ENCODE data around the gene SPAG4.

The SPAG4 gene

DNA sequence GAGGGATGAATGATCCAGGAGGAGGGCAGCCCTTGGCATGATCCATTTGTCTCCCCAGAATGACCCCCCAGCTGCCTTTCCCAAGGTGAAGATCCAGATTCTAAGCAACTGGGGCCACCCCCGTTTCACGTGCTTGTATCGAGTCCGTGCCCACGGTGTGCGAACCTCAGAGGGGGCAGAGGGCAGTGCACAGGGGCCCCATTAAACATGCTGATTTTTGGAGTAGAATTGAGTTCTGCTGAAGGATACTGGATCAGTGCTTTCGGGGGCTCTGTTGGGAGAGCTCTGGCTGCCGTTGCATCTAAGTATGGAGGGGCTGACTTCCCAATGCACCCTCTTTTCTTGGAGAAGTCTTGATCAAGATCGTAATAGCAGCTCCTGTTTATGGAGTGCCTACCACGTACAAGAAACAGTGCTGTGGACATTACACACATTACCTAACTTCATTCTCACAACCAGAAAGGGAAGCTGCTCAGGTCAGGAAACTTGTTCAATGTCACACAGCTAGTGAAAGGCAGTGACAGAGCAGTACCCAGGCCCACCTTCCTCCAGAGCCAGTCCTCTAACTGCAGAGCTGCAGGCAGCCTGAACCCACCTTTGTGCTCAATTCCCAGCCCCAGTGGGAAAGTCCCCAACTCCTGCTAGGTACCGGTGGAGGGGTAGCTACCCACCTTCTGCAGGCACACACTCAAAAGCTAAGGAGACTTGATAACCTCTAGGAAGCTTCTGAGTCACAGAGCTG, 5.4 kb downstream of the SPAG4 start:
- DNase-seq (ENCODE audit: low spot score): no peak
- in situ Hi-C loops (cut with MboI; ENCODE audit: low pct_unique_long_range_greater_than_20kb, low sequenced_read_pairs, unreplicated experiment): no loop called here
- TF ChIP-seq, protein P1, sequence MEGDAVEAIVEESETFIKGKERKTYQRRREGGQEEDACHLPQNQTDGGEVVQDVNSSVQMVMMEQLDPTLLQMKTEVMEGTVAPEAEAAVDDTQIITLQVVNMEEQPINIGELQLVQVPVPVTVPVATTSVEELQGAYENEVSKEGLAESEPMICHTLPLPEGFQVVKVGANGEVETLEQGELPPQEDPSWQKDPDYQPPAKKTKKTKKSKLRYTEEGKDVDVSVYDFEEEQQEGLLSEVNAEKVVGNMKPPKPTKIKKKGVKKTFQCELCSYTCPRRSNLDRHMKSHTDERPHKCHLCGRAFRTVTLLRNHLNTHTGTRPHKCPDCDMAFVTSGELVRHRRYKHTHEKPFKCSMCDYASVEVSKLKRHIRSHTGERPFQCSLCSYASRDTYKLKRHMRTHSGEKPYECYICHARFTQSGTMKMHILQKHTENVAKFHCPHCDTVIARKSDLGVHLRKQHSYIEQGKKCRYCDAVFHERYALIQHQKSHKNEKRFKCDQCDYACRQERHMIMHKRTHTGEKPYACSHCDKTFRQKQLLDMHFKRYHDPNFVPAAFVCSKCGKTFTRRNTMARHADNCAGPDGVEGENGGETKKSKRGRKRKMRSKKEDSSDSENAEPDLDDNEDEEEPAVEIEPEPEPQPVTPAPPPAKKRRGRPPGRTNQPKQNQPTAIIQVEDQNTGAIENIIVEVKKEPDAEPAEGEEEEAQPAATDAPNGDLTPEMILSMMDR (IDR thresholded peaks at IDR 0.05; ENCODE audit: extremely low read depth, insufficient read depth, missing control alignments): no peak

DNA sequence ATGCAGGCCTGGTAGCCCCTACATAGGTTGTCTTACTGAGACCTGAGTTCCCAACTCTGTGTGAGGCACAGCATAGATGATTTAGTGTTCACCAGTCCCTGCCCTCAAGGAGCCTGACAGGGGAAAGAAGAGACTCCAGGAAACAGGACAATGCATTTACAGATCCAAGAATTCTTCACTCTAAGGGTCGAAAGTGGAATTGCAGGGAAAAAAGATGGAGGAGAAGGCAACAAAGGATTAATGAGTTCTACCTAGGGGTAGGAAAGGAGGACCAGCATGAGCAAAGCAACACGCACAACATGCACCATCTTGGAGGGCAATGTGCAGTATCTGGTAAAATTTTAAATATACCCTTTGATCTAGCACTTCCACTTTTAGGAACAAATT, 5.9 kb downstream of the SPAG4 start:
- in situ Hi-C loops (cut with MboI; ENCODE audit: low pct_unique_long_range_greater_than_20kb, low sequenced_read_pairs, unreplicated experiment): no loop called here
- no peak for DNase-seq (ENCODE audit: low spot score)
- TF ChIP-seq, protein P1 (IDR thresholded peaks at IDR 0.05; ENCODE audit: extremely low read depth, insufficient read depth, missing control alignments): no peak

DNA sequence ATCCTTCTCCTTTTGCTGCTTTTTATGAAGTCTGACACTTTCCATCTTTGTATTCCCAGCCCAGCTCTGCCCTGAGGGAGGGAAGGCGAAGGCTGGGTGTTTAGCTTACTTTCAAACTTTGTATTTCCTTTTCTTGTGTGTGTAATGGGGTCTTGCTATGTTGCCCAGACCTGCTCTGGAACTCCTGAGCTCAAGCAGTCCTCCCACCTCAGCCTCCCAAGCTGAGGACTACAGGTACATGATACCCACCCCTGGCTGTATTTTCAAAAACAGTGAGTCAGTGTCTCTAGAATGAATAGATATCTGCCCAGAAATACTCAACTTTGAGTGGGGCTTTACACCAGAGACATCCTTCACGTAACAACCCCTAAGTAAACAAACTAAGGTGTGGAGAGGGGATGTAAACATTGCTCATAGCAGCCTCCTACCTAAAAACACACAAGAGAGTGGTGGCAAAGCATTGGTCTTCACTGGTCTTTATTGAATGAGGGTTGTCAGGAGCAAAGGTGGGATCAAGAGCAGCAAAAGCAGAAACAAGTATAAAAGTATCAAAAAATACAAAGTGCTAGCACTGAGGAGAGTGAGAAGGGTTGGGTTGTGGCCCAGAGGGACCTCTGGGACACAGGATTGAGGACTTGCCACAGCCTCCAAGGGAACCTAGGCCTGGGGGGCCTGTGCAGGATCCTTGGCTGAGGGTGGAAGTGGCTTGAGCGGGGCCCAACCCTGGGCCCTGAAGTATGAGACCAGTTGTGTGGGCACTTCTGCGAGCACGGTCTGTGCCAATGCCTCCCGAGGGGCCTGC, 10.2 kb downstream of the SPAG4 start:
- in situ Hi-C loops (cut with MboI; ENCODE audit: low pct_unique_long_range_greater_than_20kb, low sequenced_read_pairs, unreplicated experiment): no loop called here
- no peak for DNase-seq (ENCODE audit: low spot score)
- TF ChIP-seq, protein P1 (IDR thresholded peaks at IDR 0.05; ENCODE audit: extremely low read depth, insufficient read depth, missing control alignments): no peak

DNA sequence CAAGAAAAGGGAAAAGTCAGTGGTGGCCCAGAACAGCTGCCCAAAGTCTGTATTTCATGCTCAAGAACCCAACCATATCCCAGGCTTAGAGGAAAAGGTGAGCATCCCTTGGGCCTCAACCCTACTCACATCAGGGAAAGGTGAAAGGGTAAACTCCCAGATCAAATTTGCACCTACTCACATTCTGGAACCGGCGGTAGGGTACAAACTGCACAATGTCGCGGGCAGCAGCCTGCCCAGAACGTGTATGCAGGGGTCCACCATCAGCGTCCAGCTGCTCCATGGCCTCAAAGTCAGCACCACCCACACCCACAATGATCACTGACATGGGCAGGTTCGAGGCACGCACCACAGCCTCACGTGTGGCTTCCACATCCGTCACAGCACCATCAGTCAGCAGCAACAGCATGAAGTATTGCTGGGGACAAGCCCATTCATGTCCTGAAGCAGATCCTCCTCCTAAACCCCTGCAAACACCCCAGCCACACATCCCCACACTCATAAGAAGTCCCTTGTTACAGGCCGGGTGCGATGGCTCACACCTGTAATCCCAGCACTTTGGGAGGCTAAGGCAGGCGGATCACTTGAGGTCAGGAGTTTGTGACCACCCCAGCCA, 10.9 kb downstream of the SPAG4 start:
- TF ChIP-seq, protein P1 (IDR thresholded peaks at IDR 0.05; ENCODE audit: extremely low read depth, insufficient read depth, missing control alignments): no peak
- in situ Hi-C loops (cut with MboI; ENCODE audit: low pct_unique_long_range_greater_than_20kb, low sequenced_read_pairs, unreplicated experiment): no loop called here
- DNase-seq (ENCODE audit: low spot score): no peak

DNA sequence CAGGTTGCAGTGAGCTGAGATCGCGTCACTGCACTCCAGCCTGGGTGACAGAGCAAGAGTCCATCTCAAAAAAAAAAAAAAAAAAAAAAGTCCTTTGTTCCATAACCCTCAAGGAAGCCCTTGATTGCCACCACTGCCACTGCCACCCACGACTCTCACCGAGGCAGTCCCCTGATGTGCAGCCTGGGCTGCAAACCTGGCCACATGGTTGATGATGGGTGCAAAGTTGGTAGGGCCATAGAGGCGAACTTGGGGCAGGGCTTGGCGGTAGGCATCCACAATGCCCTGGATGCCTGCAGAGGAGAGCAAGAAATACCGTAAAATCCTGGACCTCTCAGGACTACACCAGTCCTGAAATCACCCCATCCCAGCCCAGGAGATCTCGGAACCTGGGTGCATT, 11.5 kb downstream of the SPAG4 start:
- TF ChIP-seq, protein P1 (IDR thresholded peaks at IDR 0.05; ENCODE audit: extremely low read depth, insufficient read depth, missing control alignments): no peak
- in situ Hi-C loops (cut with MboI; ENCODE audit: low pct_unique_long_range_greater_than_20kb, low sequenced_read_pairs, unreplicated experiment): no loop called here
- DNase-seq (ENCODE audit: low spot score): no peak

DNA sequence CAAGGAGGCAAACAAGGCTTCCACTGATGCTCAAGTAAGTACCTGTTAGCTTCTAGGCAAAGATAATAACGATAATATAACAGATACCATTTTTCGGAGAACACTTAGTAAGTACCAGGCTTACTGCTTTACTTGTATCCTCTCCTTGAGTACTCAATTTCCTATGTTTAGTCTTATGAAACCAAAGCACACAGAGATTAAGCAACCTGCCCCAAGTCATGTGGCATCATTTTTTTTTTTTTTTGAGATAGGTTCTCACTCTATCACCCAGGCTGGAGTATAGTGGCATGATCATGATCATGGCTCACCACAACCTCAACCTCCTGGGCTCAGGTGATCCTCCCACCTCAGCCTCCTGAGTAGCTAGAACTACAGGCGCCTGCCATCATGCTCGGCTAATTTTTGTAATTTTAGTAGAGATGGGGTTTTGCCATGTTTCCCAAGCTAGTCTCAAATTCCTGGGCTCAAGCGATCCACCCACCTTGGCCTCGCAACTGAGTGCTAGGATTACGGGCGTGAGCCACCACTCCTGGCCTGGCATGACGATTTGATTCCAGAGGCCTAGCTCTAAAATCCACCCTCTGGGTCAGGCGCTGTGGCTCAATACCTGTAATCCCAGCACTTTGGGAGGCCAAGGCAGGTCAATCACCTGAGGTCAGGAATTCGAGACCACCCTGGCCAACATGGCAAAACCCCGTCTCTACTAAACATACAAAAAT, 14.0 kb downstream of the SPAG4 start:
- TF ChIP-seq, protein P1 (IDR thresholded peaks at IDR 0.05; ENCODE audit: extremely low read depth, insufficient read depth, missing control alignments): no peak
- in situ Hi-C loops (cut with MboI; ENCODE audit: low pct_unique_long_range_greater_than_20kb, low sequenced_read_pairs, unreplicated experiment): no loop called here
- DNase-seq (ENCODE audit: low spot score): no peak

Data from GM13977 (cell line).